HG02938 (cell line): ENCODE measurements around the gene ADAM11.
A peak's percentile ranks its signal among the peaks of the same experiment; 100 is the strongest.

Experiments used
- ATAC-seq: cut with Tn5 transposase; IDR thresholded peaks from one replicate; pipeline ENCODE4 v1.9.1; 2021; ENCODE audit warnings: mild to moderate bottlenecking, moderate library complexity; ENCODE audit not compliant: unreplicated experiment

ADAM11 gene

GRCh38 chr17:44775136-44775837 lies 16.5 kb downstream of the ADAM11 start:
- ATAC-seq: peak; percentile 75

- ATAC-seq: no peak
Measured at GRCh38 chr17:44775838-44776621, 17.2 kb downstream of the ADAM11 start.

GRCh38 chr17:44776628-44777393 lies 18.0 kb downstream of the ADAM11 start:
- ATAC-seq: no peak

GRCh38 chr17:44777394-44778348 lies 18.9 kb downstream of the ADAM11 start:
- ATAC-seq: no peak

GRCh38 chr17:44778656-44779210 lies 19.9 kb downstream of the ADAM11 start:
- ATAC-seq: no peak

GRCh38 chr17:44779211-44780025 lies 20.6 kb downstream of the ADAM11 start:
- ATAC-seq: no peak

- no peak for ATAC-seq
Measured at GRCh38 chr17:44780161-44780560, 21.4 kb downstream of the ADAM11 start.

- ATAC-seq: no peak
Measured at GRCh38 chr17:44780845-44781480, 22.2 kb downstream of the ADAM11 start.

- ATAC-seq: no peak
Measured at GRCh38 chr17:44781551-44782325, 22.9 kb downstream of the ADAM11 start.

GRCh38 chr17:44782326-44782850 lies 23.6 kb downstream of the ADAM11 start:
- ATAC-seq: no peak

GRCh38 chr17:44785921-44786320 lies 27.1 kb downstream of the ADAM11 start:
- ATAC-seq: no peak

- no peak for ATAC-seq
Measured at GRCh38 chr17:44786551-44787081, 27.8 kb downstream of the ADAM11 start.

- ATAC-seq: no peak
Measured at GRCh38 chr17:44787271-44787940, 28.6 kb downstream of the ADAM11 start.

- ATAC-seq: no peak
Measured at GRCh38 chr17:44788139-44788538, 29.4 kb downstream of the ADAM11 start.

- no peak for ATAC-seq
Measured at GRCh38 chr17:44792276-44792675, 33.5 kb downstream of the ADAM11 start.

- ATAC-seq: no peak
Measured at GRCh38 chr17:44793885-44794842, 35.4 kb downstream of the ADAM11 start.
